GM18502 (cell line): ENCODE data around the gene LTB4R.
A peak's percentile ranks its signal among the peaks of the same experiment; 100 is the strongest.

Experiments used
- ATAC-seq: cut with Tn5 transposase; IDR thresholded peaks from one replicate; pipeline ENCODE4 v1.9.1; 2021; ENCODE audit warnings: mild to moderate bottlenecking; ENCODE audit not compliant: unreplicated experiment, poor library complexity

Gene LTB4R, protein sequence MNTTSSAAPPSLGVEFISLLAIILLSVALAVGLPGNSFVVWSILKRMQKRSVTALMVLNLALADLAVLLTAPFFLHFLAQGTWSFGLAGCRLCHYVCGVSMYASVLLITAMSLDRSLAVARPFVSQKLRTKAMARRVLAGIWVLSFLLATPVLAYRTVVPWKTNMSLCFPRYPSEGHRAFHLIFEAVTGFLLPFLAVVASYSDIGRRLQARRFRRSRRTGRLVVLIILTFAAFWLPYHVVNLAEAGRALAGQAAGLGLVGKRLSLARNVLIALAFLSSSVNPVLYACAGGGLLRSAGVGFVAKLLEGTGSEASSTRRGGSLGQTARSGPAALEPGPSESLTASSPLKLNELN

DNA sequence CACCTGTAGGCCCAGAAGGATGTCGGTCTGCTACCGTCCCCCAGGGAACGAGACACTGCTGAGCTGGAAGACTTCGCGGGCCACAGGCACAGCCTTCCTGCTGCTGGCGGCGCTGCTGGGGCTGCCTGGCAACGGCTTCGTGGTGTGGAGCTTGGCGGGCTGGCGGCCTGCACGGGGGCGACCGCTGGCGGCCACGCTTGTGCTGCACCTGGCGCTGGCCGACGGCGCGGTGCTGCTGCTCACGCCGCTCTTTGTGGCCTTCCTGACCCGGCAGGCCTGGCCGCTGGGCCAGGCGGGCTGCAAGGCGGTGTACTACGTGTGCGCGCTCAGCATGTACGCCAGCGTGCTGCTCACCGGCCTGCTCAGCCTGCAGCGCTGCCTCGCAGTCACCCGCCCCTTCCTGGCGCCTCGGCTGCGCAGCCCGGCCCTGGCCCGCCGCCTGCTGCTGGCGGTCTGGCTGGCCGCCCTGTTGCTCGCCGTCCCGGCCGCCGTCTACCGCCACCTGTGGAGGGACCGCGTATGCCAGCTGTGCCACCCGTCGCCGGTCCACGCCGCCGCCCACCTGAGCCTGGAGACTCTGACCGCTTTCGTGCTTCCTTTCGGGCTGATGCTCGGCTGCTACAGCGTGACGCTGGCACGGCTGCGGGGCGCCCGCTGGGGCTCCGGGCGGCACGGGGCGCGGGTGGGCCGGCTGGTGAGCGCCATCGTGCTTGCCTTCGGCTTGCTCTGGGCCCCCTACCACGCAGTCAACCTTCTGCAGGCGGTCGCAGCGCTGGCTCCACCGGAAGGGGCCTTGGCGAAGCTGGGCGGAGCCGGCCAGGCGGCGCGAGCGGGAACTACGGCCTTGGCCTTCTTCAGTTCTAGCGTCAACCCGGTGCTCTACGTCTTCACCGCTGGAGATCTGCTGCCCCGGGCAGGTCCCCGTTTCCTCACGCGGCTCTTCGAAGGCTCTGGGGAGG lies at the start of gene LTB4R:
Gene LTB4R (plus strand): TSS at position 857 of the 959 bp plus-strand sequence. CDS start 4,150 bp downstream, outside the sequence.
- peak; percentile 72 for ATAC-seq

DNA sequence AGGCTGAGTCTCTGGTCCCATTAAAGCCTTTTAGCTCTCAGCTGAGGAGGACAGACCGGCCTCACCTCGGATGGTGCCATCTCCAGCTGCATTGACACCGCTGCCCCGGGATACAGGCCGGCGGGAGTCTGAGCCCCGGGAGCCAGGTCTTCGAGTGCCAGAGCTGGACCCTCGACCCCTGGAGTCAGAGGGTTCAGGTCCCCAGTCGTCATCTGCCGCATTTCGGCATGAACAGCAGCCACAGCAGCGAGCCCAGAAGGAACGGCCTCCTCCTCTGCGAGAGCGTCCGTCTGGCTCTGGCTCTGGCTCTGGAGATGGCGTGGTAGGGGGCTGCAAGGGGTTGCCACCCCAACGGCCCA lies 49.4 kb upstream of the LTB4R start:
- ATAC-seq: no peak

DNA sequence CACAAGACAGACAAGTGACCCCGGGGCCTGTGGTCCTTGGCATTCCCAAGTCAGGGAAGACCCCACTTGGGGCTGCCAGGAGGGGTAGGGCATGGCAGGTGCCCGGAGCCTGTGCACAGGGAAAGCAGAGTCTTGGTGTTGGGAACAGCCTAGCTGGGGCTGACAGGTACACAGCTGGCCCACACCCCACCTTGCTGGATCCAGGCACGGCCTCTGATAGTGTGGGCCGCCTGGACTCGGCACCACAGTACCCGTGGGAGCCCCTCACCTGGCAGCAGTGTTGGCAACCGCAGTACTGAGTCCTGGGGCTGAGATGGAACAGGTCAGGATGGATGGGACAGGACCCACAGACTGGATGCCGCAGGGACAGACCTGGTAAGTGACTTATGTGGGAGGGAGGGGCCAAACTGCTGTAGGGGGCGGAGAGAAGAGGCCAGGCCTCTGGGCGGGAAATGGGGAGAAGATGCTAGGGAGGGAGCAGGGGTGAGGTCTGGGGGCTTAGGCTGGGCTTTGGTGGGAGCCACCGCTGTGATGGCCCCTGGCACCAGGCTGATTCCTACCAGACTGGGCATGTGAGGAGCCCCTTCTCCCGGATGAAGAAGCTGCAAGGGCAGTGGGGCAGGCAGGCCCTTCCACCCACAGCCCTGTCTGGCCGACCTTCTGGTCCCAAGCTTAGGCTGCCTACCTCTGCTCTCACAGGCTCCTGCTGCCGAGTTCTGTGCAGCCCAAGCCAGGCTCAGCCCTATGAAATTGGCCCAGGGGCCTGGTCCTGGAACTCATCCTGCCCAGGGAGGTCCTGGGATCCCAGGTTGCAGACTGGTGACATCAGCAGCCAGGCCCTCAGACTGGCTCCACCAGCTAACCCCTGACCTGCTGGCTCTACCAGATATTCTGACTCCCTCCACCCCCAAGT lies 48.2 kb upstream of the LTB4R start, which contains the start of gene TGM1:
Gene TGM1 (minus strand): TSS at position 357 of the 913 bp plus-strand sequence. CDS start 825 bp downstream, outside the sequence.
- ATAC-seq: no peak

DNA sequence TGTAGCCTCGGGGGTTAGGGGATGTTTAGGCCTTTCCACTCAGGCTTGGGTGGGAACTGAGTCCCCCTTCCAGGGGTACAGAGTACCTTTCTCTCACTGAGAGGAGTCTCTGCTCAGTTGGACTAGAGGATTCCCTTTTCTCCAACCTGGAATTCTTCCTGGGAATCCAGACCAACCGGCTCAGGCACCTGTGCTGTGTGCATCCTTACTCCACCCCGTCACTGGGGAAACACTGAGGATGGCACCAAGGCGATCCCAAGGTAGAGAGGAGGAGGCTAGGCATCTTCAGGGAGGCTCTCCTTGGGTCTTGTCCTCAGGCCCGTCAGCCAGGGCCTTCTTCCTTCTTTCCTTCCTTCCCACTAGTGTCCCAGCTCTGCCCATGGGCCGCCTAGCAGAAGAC lies 47.5 kb upstream of the LTB4R start:
- ATAC-seq: no peak

DNA sequence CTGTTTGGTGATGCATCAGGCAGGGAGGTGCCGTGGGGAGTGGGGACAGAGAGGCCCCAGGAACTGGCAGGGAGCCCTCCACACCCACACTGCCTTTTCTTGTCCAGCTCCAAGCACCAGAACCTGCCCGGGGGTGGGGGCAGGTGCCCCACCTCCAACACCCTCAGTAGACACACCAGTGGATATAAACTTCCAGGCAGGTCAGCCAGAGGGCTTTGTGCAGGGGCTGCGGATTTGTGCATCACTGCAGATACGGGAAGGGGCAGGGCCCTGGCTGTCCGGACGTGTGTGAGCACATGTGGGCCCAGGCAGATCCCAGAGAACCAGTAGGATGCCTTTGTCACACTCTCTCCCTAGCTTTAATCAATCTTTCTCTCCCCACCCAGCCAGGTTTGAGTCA lies 47.0 kb upstream of the LTB4R start:
- ATAC-seq: no peak

DNA sequence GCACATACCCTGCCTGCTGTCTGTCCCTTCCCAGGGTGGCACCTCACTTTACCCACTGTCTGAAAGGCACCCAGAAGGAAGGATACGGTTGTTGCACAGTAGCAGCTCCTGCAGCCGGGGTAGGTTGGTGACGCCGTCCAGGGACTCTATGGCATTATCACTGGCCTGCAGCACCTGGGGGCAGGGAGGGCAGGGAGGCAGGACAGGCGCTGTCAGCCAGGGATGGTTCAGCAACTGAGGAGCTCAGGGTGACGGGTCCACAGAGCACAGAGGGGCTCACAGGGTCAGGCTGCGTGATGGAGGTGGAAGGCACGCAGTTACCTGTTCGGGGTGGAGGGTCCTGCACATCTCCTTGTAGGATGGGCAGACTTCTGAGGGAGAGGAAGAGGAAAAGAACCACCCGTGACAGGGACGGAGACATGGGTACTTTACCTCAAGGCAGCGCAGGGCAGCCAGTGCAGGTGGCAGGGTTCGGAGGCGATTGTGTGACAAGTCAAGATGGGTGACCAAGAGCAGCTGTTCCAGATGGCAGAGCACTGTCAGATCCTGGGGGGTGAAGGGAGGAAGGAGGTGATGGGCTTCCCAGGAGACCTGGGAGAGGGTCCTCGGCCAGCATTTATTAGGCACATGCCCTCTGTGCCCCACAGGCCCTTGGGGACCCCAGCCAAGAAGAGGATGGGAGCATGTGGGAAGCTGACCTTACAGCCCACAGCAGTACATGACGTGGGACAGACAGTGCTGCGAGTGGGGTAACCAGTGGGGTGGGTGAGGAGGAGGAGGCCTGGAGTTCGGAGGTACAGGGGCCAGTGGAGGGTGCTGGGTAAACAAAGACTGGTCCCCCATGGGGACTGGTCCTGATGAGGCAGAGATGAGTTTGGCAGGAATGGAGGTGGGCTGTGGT lies 44.7 kb upstream of the LTB4R start:
- ATAC-seq: no peak

DNA sequence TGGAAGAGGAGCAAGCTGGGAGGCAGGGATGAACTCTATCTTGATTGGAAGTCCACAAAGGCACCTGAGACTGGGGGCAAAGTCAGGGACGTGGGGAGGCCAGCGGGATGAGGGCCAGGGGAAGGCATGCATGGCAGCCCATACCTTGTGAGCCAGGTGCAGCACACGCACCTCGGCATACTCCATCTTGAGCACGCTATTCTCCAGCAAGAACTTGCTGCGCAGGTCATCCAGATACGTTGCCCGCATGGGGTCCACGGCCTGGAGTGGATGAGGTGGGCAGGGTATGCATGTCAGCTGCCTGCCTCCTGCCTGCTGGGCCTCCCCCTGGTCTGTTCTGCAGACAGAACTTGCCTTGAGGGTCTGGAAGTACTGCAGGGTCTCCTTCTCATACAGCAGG lies 43.8 kb upstream of the LTB4R start:
- ATAC-seq: no peak

DNA sequence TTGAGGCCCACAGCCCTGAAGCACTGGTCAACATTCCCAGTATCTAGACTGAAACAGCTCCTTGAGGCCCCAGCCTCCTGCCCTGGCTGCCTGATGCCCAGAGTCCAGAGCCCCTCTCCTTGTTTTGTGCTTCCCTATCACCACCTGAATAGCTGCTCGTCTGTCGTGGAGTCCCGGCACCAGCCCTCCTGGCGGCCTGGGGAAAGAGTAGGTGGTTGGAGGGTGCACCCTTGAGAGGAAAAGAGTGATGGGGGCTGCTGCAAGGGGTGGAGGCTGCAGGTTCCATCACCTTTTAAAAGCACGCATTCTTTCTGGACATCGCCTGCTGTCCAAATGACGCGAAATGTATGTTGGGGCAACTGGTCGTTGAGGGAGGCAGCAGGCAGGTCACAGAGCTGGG lies 43.1 kb upstream of the LTB4R start:
- no peak for ATAC-seq

DNA sequence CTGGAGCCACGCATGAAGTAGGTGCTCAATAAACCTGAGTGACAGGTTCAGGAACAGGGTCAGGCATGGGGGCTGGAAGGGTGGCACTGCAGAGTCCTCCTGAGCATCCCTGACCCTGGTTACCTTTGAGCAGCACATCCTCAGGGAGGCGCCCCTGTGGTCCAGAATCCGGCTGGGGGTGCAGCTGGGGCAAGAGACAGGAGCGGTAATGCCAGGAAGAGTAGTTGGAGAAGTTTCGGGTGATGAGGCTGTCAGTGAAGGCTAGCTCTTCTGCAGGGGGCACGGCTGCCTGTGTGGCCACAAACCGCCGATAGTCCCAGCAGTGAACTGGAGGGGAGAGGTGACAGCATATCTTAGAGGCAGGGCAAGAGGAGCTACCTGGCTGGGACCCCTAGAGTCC lies 41.9 kb upstream of the LTB4R start:
- ATAC-seq: no peak

DNA sequence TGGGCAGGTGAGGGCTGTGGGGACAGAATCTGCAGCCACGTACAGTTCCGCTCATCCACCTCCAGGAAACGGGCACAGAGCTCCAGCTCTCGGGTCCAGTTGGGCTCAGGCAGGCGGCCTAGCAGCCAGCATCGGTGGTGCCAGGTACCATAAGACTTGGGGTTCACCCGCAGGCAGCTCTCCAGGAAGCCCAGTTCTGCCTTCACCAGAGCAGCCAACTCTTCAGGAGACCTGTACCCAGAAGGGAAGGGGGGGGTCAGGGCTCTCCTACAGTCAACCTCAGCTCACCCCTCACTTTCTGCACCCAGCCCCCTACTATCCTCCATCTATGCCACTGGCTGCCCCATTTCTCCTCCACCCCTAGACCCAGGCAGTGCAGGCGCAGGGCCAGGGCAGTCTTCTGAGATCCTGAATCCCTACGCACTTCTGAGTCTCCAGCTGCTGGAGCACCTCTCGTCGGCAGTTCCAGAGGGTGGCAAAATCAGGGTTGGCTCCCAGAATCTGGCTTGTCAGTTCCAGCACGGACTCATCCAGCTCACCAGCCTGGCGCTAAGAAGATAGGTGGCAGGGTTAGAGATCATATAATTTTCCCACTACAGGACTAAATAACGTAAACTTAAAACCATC lies 41.3 kb upstream of the LTB4R start:
- ATAC-seq: no peak

DNA sequence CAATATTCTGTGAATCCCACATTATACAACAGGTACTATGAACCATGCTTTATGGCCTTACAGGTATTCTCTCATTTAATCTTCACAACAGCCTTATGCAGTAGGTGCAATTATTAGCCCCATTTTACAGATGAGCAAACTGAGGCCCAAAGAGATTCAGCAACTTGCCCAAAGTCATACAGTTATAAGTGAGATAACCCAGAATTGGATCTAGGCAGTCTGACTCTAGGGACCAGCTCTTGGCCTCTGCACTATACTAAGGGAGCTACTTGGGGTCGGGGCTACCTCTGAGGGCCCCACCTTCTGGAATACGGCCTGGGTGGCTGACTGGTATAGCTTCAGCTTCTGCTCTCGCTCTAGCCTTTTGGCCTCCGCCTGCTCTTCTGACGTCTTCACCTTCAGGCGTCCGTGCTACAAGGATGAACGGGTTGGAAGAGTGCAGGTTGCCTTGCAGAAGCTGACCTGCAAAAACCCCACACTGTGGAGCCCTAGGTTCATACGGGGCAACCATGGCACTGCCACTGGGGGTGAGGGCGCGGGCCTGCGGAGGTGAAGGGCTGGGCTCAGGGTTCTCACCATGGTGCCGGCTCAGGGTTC lies 40.7 kb upstream of the LTB4R start:
- ATAC-seq: peak; percentile 1

DNA sequence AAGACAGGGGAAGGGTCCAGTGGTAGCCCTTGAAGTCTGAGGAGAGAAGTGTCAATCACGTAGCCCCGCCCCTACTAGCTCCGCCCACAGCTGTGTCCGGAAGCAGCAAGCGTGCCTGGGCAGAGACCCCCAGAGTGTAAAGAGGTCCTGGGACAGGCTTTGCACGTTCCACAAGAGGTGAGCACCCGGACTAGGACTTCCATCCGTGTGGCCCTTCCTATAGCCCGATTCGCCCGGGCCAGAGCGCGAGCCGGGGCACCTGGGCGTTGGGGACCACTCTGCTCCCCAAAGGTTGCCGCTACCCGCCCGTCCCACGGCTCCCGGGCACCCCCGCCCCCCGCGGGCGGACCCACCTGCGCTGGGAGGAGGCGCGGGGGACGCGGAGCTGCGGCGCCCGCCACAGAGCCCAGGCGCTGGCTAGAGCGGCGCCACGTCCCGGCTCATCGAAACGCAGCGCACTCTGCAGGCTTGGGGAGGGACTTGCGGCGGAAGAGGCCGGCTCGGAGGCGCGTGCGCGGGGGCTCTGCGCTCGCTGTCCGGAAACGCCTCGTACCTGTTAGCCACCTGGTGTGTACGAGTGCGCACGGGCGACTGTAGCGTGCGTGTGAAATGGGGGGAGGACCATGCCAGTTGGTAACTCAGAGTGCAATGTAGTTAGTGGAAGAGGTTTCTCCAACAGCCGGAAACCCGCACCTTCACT lies 40.0 kb upstream of the LTB4R start, which contains the start of gene RABGGTA:
Gene RABGGTA (minus strand): TSS at position 464 of the 700 bp plus-strand sequence. CDS start 482 bp downstream, outside the sequence.
- peak; percentile 89 for ATAC-seq

DNA sequence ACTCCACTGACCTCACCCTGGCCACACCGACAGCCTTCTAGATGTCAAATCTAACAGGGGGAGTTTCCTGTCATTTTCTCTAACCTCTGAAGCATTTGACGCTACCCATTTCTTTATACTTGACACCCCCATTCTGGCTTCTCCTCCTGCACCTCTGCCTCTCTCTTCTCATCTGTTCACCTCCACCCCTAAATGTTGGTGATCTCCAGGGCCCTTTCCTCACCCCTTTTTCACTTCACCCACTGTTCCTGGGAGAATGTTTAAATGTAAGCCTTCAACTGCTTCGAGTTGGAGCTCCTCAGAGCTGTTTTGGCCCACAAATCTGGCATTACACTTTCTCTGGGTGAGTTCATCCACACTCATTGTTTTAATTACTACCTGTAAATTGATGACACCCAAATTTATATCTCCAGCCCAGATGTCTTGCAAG lies 39.5 kb upstream of the LTB4R start:
- ATAC-seq: no peak

DNA sequence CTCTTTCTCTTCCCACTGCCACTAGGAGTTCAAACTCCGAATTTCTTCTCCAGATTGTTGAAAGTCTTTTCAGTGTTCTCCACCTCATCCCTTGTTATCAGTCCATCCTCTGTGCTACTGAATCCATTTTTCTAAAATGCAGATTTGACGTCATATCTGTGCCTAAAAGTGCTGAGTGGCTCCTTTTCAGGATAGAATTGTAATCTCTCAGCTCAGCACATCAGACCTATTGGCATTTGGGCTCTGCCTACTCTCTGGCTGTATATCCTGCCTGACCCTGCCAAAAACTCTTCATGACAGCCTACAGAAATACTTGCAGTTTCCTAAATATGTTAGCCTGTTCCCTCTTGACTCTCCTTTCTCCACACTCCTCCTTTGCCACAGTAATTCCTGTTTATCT lies 38.8 kb upstream of the LTB4R start:
- ATAC-seq: no peak

DNA sequence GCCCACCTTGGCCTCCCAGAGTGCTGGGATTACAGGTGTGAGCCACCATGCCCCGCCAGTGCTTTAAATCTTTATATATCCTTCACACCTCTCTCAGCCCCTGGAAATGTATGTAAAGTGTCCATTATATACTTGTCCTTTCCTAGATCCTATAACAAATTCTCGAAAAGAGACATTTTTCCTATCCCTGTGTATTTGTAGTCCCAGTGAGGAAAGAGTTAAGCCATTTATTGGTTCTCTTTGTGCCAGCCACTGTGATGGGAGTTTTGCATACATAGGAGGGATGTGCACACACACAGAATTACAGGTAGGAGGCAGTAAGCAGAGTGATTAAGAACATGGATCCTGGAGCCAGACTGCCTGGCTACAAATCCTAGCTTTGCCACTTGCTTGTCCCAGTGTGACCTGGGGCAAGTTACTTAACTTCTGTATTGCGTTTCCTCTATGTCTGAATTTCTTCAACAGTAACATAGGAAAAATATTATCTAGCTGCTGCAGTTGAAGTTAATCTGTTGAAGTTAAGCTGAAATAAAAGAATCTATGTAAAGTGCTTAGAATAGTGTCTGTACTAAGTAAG lies 37.8 kb upstream of the LTB4R start:
- no peak for ATAC-seq

DNA sequence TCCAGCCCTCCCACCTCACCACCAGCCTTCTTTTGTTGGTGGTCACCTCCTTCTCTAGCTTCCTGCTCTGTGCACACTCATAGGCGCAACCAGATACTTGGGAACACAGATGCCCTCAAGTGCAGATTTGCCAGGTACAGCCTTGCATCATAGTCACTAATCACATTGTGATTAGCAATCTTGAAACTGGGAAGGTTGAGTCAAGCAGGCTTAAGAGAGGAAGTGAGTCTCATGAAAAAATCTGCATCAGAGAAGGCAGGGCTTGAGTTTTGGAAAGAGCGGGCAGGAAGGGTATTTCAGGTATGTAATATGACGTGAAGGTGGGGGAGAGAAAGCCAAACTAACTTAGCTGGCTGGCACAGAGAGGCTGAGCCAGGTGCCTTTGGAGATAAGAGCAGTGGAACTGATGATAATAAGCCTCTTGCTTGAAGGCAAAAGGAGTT lies 37.2 kb upstream of the LTB4R start:
- ATAC-seq: peak; percentile 50

DNA sequence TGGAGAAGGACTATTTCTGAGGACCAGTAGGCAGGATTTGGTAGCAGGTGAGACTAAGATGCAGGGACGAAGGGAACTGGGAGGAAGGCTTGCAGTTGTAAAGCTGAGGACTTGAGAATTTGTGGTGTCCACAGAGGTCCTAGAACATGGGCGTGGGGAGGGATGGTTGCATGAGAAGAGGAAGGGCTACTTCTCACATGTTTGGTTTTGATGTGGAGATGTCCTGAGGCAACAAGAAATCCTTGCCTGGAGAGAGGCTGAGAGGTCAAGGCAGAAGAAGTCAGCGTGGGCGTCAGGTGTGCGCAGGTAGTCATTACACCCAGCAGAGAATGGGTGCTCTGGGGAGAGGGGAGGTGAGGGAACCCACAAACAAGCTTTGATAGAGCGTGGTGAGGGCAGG lies 34.2 kb upstream of the LTB4R start:
- no peak for ATAC-seq
